Mesenchymal stem cell (in vitro differentiated cells and primary cell): Measurements from ENCODE around the gene SIT1.
"Not testable (repeated sequence)": the region's sequence is repeated elsewhere in the genome, so short reads cannot be mapped to it uniquely, and the experiment has no call there.

Experiments
- DNase-seq: peaks from one replicate; pipeline ENCODE4 v3.0.0-alpha.2; 2013
- H2AFZ ChIP-seq: one replicate; pipeline ENCODE4 v1.6.1; 2013; ENCODE audit warnings: low read depth, mild to moderate bottlenecking, control low read depth, inconsistent platforms, low read length, moderate library complexity
- H2AK5ac ChIP-seq: 2 replicates; pipeline ENCODE4 v1.6.1; 2013; ENCODE audit warnings: low read length, moderate library complexity, mild to moderate bottlenecking, inconsistent platforms; ENCODE audit not compliant: severe bottlenecking
- H2BK120ac ChIP-seq: one replicate; pipeline ENCODE4 v1.6.1; 2013; ENCODE audit warnings: low read depth, mild to moderate bottlenecking, inconsistent platforms, low read length, moderate library complexity
- H2BK12ac ChIP-seq, 2 experiments: one replicate each; pipeline ENCODE4 v1.6.1; 2013; ENCODE audit warnings: inconsistent platforms in 2 of 2, low read length in 2 of 2, mild to moderate bottlenecking in 2 of 2, moderate library complexity in 2 of 2, control low read depth in 1 of 2
- H2BK15ac ChIP-seq: one replicate; pipeline ENCODE4 v1.6.1; 2013; ENCODE audit warnings: mild to moderate bottlenecking, low read depth, inconsistent platforms; ENCODE audit not compliant: poor library complexity, severe bottlenecking
- H2BK5ac ChIP-seq: 2 replicates; pipeline ENCODE4 v1.6.1; 2013; ENCODE audit warnings: low read depth, mild to moderate bottlenecking, low read length, control low read depth, inconsistent platforms; ENCODE audit not compliant: poor library complexity, severe bottlenecking
- H3K14ac ChIP-seq, 2 experiments: one replicate each; pipeline ENCODE4 v1.6.1; 2013; ENCODE audit warnings: inconsistent platforms in 2 of 2, low read length in 2 of 2, control low read depth in 1 of 2, mild to moderate bottlenecking in 1 of 2, moderate library complexity in 1 of 2
- H3K18ac ChIP-seq, 2 experiments: one replicate each; pipeline ENCODE4 v1.6.1; 2013; ENCODE audit warnings: inconsistent platforms in 2 of 2, low read length in 2 of 2, control low read depth in 1 of 2, low read depth in 1 of 2, mild to moderate bottlenecking in 1 of 2
- H3K23ac ChIP-seq, 2 experiments: one replicate each; pipeline ENCODE4 v1.6.1; 2013; ENCODE audit warnings: inconsistent platforms in 2 of 2, low read length in 2 of 2, mild to moderate bottlenecking in 2 of 2, moderate library complexity in 2 of 2, control low read depth in 1 of 2
- H3K27ac ChIP-seq: 2 replicates; pipeline ENCODE4 v1.5.1; 2013; ENCODE audit warnings: mild to moderate bottlenecking, moderate library complexity, low read length, control low read depth, inconsistent platforms; ENCODE audit not compliant: poor library complexity, severe bottlenecking
- H3K27me3 ChIP-seq, 2 experiments: 2 replicates each; pipeline versions ENCODE4 v1.6.1 to v1.7.0; 2013; ENCODE audit warnings: low read length in 2 of 2, mild to moderate bottlenecking in 2 of 2, moderate library complexity in 2 of 2, control low read depth in 1 of 2, inconsistent platforms in 1 of 2; ENCODE audit not compliant: control insufficient read depth in 1 of 2, insufficient read depth in 1 of 2
- H3K36me3 ChIP-seq, 2 experiments: 2 replicates each; pipeline versions ENCODE4 v1.6.1 to v1.7.0; 2013; ENCODE audit warnings: low read length in 2 of 2, control low read depth in 1 of 2, inconsistent platforms in 1 of 2, low read depth in 1 of 2, mild to moderate bottlenecking in 1 of 2; ENCODE audit not compliant: insufficient read depth in 2 of 2, control insufficient read depth in 1 of 2
- H3K4ac ChIP-seq, 2 experiments: one replicate each; pipeline ENCODE4 v1.6.1; 2013; ENCODE audit warnings: inconsistent platforms in 2 of 2, low read length in 2 of 2, mild to moderate bottlenecking in 2 of 2, moderate library complexity in 2 of 2, control low read depth in 1 of 2, low read depth in 1 of 2
- H3K4me1 ChIP-seq: 2 replicates; pipeline ENCODE4 v1.6.1; 2013; ENCODE audit warnings: low read depth, low read length, control low read depth; ENCODE audit not compliant: control insufficient read depth, insufficient read depth
- H3K4me2 ChIP-seq: 2 replicates; pipeline ENCODE4 v1.6.1; 2013; ENCODE audit warnings: low read length, mild to moderate bottlenecking, inconsistent platforms; ENCODE audit not compliant: poor library complexity, severe bottlenecking
- H3K4me3 ChIP-seq, 2 experiments: 2 replicates each; pipeline versions ENCODE4 v1.5.1 to v1.7.0; 2013; ENCODE audit warnings: low read length in 2 of 2, mild to moderate bottlenecking in 2 of 2, control low read depth in 1 of 2, low read depth in 1 of 2; ENCODE audit not compliant: insufficient read depth in 1 of 2
- H3K79me1 ChIP-seq: replicated peaks from 2 replicates; pipeline ENCODE4 v1.6.1; 2013; ENCODE audit warnings: mild to moderate bottlenecking, control low read depth, low read length, inconsistent platforms; ENCODE audit not compliant: poor library complexity, severe bottlenecking
- H3K9ac ChIP-seq: 2 replicates; pipeline ENCODE4 v1.7.0; 2013; ENCODE audit warnings: mild to moderate bottlenecking, low read length, moderate library complexity
- H3K9me3 ChIP-seq: 2 replicates; pipeline ENCODE4 v1.7.0; 2013; ENCODE audit warnings: mild to moderate bottlenecking, low read length; ENCODE audit not compliant: control insufficient read depth
- H4K8ac ChIP-seq: one replicate; pipeline ENCODE4 v1.6.1; 2013; ENCODE audit warnings: inconsistent platforms, mild to moderate bottlenecking, low read length, moderate library complexity
- H4K91ac ChIP-seq: one replicate; pipeline ENCODE4 v1.6.1; 2013; ENCODE audit warnings: mild to moderate bottlenecking, low read length, inconsistent platforms
- WGBS: methylation state at CpG from one replicate; pipeline ENCODE4 v1.1.7; 2013; ENCODE audit warnings: mixed read lengths; 5-methylcytosine and 5-hydroxymethylcytosine counted together

The SIT1 gene

GRCh38 chr9:35640431-35640830 is 10.3 kb downstream of the SIT1 start:
- not testable (repeated sequence) for H3K4me1 ChIP-seq, H3K18ac ChIP-seq, H3K4ac ChIP-seq, H4K8ac ChIP-seq, H3K9ac ChIP-seq, H2AFZ ChIP-seq, H3K14ac ChIP-seq, DNase-seq, H3K9me3 ChIP-seq, H3K27me3 ChIP-seq, H3K23ac ChIP-seq, H4K91ac ChIP-seq, H2AK5ac ChIP-seq, H3K27ac ChIP-seq, H2BK12ac ChIP-seq, H3K4me3 ChIP-seq, H3K79me1 ChIP-seq, H2BK15ac ChIP-seq, H2BK5ac ChIP-seq, H3K4me2 ChIP-seq, H3K36me3 ChIP-seq, H2BK120ac ChIP-seq
- WGBS = 96% methylated on average over 15 of the region's 15 CpGs

GRCh38 chr9:35639631-35640030 is 11.1 kb downstream of the SIT1 start:
- H3K79me1 ChIP-seq = peaks cover 2% of the 10 kb centered on the region
- H3K23ac ChIP-seq = no peak overlapping the region
- no peak overlapping the region for H2AK5ac ChIP-seq
- H3K4me2 ChIP-seq = no peak overlapping the region
- no peaks in the 10 kb centered on the region for H3K27me3 ChIP-seq
- no peak overlapping the region for H2BK120ac ChIP-seq
- no peak overlapping the region for H3K4me3 ChIP-seq
- no peak overlapping the region for H4K8ac ChIP-seq
- H2BK12ac ChIP-seq = no peak overlapping the region
- no peak overlapping the region for H3K4ac ChIP-seq
- no peaks in the 10 kb centered on the region for H3K9me3 ChIP-seq
- DNase-seq = no peak
- H3K18ac ChIP-seq = no peak overlapping the region
- peaks cover 0 to 7% of the 10 kb centered on the region in 2 experiments for H3K36me3 ChIP-seq
- H2BK15ac ChIP-seq = no peak overlapping the region
- H2BK5ac ChIP-seq = no peak overlapping the region
- H2AFZ ChIP-seq = no peak overlapping the region
- no peak overlapping the region for H3K14ac ChIP-seq
- WGBS = no CpG with 5 or more reads among the region's 1 CpG
- no peaks in the 10 kb centered on the region for H3K4me1 ChIP-seq
- H4K91ac ChIP-seq = no peak overlapping the region
- no peak overlapping the region for H3K9ac ChIP-seq
- no peak overlapping the region for H3K27ac ChIP-seq

- H3K27ac ChIP-seq, H3K27me3 ChIP-seq, H3K18ac ChIP-seq, H4K91ac ChIP-seq, DNase-seq, H3K14ac ChIP-seq, H3K9ac ChIP-seq, H2AK5ac ChIP-seq, H2AFZ ChIP-seq, H3K4ac ChIP-seq, H2BK5ac ChIP-seq, H2BK12ac ChIP-seq, H3K9me3 ChIP-seq, H4K8ac ChIP-seq, H3K4me2 ChIP-seq, H2BK120ac ChIP-seq, H3K4me3 ChIP-seq, H3K23ac ChIP-seq, H2BK15ac ChIP-seq, H3K36me3 ChIP-seq, H3K79me1 ChIP-seq, H3K4me1 ChIP-seq: not testable (repeated sequence)
- no CpG with 5 or more reads among the region's 1 CpG for whole genome bisulfite sequencing
Measured at GRCh38 chr9:35639225-35639624, 11.5 kb downstream of the SIT1 start.

GRCh38 chr9:35638751-35639150 is 12.0 kb downstream of the SIT1 start:
- not testable (repeated sequence) for H3K4me2 ChIP-seq, H3K9ac ChIP-seq, H3K9me3 ChIP-seq, H4K91ac ChIP-seq, H2AK5ac ChIP-seq, H3K4me1 ChIP-seq, H3K14ac ChIP-seq, H2BK5ac ChIP-seq, H3K27me3 ChIP-seq, H2BK15ac ChIP-seq, H2BK12ac ChIP-seq, H3K79me1 ChIP-seq, H3K18ac ChIP-seq, H3K36me3 ChIP-seq, H3K4me3 ChIP-seq, H3K4ac ChIP-seq, H2AFZ ChIP-seq, H3K27ac ChIP-seq, H4K8ac ChIP-seq, DNase-seq, H3K23ac ChIP-seq, H2BK120ac ChIP-seq
- WGBS = 74% methylated on average over 3 of the region's 8 CpGs
